NT2/D1 (cell line): ENCODE data around the gene ARID5A.
A peak's percentile ranks its signal among the peaks of the same experiment; 100 is the strongest.

Experiments
- SUZ12 ChIP-seq: IDR thresholded peaks from 2 replicates; pipeline ENCODE4 v1.6.1; 2011; ENCODE audit not compliant: insufficient read length, insufficient read depth; ENCODE audit errors: extremely low read depth
- YY1 ChIP-seq: IDR thresholded peaks from 2 replicates; pipeline ENCODE4 v1.6.1; 2011; ENCODE audit not compliant: insufficient read length, insufficient read depth
- ZNF274 ChIP-seq: IDR thresholded peaks from 2 replicates; pipeline ENCODE4 v1.6.1; 2011; ENCODE audit warnings: mild to moderate bottlenecking, low read depth, low read length

- TF ChIP-seq YY1 (no peak), ZNF274 (no peak), SUZ12 (peak; percentile 78)
Observed at GRCh38 chr2:96538487-96539214, 2.1 kb downstream of the ARID5A start.
